NCI-H2107 treated with DMSO at 0.1 percent for 48 hours (cell line): Measurements from ENCODE around the gene SP8.
A peak's percentile ranks its signal among the peaks of the same experiment; 100 is the strongest.

Experiments used
- DNase-seq: peaks from one replicate; lab custom pipeline; 2025; ENCODE audit not compliant: unreplicated experiment; lab: John Stamatoyannopoulos, UW

Gene SP8

GRCh38 chr7:20776214-20776911 is 10.3 kb downstream of the SP8 start:
- no peak for DNase-seq

- no peak for DNase-seq
Measured at GRCh38 chr7:20754001-20754400, 32.7 kb downstream of the SP8 start.

- DNase-seq = no peak
Measured at GRCh38 chr7:20749906-20750305, 36.8 kb downstream of the SP8 start.

- no peak for DNase-seq
Measured at GRCh38 chr7:20748853-20749252, 37.8 kb downstream of the SP8 start.

- DNase-seq = no peak
Measured at GRCh38 chr7:20747001-20747400, 39.7 kb downstream of the SP8 start.

- DNase-seq = no peak
Measured at GRCh38 chr7:20745702-20746101, 41.0 kb downstream of the SP8 start.

GRCh38 chr7:20744954-20745446 is 41.7 kb downstream of the SP8 start:
- peak; percentile 98 for DNase-seq

GRCh38 chr7:20742913-20743312 is 43.8 kb downstream of the SP8 start:
- DNase-seq = no peak

- DNase-seq = no peak
Measured at GRCh38 chr7:20741801-20742200, 44.9 kb downstream of the SP8 start.

GRCh38 chr7:20738518-20739481 is 47.9 kb downstream of the SP8 start:
- DNase-seq = no peak

GRCh38 chr7:20737840-20738448 is 48.7 kb downstream of the SP8 start:
- DNase-seq = no peak

- no peak for DNase-seq
Measured at GRCh38 chr7:20735346-20736065, 51.2 kb downstream of the SP8 start.
